WI38 (cell line): ENCODE results near the gene TBX19.
"Not testable (repeated sequence)": the region's sequence is repeated elsewhere in the genome, so short reads cannot be mapped to it uniquely, and the experiment has no call there.

Experiments used
- H3K4me3 ChIP-seq: 2 replicates; pipeline ENCODE4 v1.5.1; 2011; ENCODE audit warnings: low read depth, mild to moderate bottlenecking, control low read depth, low read length
- CTCF ChIP-seq: IDR thresholded peaks from 2 replicates; pipeline ENCODE4 v1.5.1; 2012; ENCODE audit warnings: low read depth, mild to moderate bottlenecking, control low read depth, low read length

TBX19 gene

GRCh38 chr1:168342572-168343280 is 62.0 kb downstream of the TBX19 start:
- peak overlapping the region; percentile 41 for H3K4me3 ChIP-seq
- TF ChIP-seq CTCF, result peak; percentile 39

- peak; percentile 19; the same call in 1 of the 2 replicates for TF ChIP-seq CTCF
- H3K4me3 ChIP-seq, result no peak overlapping the region
Measured at GRCh38 chr1:168343566-168343965, 62.9 kb downstream of the TBX19 start.

DNA sequence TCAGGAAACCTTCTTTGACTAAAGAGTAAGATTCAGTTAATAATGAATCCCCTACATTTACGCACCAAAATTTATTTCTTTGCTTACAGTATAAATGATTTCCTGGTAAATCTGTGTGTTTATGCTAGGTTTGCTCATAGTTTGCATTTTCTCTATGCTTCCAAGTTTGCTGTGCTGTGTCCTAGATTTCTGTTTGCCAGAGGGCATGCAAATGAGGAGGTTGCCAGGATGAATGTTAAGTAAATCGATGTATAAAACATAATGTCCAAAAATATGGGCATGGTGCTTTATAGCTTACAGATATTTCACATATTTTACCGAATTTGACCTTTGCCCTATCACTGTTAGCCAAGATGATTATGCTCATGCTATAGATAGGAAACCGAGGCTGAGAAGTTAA is 63.8 kb downstream of the TBX19 start:
- no peak overlapping the region for H3K4me3 ChIP-seq
- TF ChIP-seq CTCF, result no peak

DNA sequence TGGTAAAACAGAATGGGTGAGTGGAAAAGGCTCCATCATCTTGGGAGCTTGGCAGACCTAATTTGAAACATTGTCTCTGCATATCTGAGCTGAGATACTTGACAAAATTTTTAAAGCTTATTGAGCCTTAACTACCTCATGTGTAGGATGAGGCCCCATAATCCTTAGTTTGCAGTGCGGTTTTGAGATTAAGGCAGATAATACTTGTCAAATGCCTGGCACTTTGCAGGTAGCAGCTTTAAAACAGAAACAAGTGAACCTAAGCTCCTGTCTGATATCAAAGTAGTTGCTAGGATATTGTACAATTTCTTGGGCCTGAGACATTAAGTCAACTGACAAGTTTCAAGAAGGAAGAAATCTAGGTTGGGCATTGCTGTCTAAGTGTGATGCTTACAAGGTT is 65.3 kb downstream of the TBX19 start:
- H3K4me3 ChIP-seq, result no peak overlapping the region
- no peak for TF ChIP-seq CTCF

- TF ChIP-seq CTCF, result no peak
- H3K4me3 ChIP-seq, result peak overlapping the region; percentile 43; the same call in 1 of the 2 replicates
Measured at GRCh38 chr1:168347630-168348029, 67.0 kb downstream of the TBX19 start.

- no peak for TF ChIP-seq CTCF
- peak overlapping the region; percentile 43 for H3K4me3 ChIP-seq
Measured at GRCh38 chr1:168348146-168348709, 67.6 kb downstream of the TBX19 start.

DNA sequence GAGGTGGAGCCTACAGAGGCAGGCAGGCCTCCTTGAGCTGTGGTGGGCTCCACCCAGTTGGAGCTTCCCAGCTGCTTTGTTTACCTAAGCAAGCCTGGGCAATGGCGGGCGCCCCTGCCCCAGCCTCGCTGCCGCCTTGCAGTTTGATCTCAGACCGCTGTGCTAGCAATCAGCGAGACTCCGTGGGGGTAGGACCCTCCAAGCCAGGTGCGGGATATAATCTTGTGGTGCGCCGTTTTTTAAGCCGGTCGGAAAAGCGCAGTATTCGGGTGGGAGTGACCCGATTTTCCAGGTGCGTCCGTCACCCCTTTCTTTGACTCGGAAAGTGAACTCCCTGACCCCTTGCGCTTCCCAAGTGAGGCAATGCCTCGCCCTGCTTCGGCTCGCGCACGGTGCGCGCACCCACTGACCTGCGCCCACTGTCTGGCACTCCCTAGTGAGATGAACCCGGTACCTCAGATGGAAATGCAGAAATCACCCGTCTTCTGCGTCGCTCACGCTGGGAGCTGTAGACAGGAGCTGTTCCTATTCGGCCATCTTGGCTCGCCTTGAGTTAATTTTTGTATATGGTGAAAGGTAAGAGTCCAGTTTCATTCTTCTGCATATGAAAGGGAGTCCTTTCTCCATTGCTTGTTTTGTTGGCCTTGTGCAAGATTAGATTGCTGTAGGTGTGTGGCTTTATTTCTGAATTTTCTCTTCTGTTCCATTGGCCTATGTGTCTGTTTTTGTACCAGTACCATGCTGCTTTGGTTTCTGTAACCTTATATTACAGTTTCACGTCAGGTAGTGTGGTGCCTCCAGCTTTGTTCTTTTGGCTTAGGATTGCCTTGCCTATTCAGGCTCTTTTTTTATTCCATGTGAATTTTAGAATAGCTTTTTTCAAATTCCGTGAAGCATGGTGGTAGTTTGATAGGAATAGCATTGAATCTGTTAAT is 73.9 kb downstream of the TBX19 start:
- not testable (repeated sequence) for H3K4me3 ChIP-seq
